ENCODE results near the gene IER3. TPM values are rescaled to one million over a fixed set of nuclear protein-coding genes. Genes with fewer than 3 reads are reported as not detected.
"Not testable (repeated sequence)": the region's sequence is repeated elsewhere in the genome, so short reads cannot be mapped to it uniquely, and the experiment has no call there.

The IER3 gene
- total RNA-seq, 5 donors from 2014 or later (not counting 1 experiment from before 2014, with no cell fraction given): 8.9 to 30.8 (median 12.4) TPM

DNA sequence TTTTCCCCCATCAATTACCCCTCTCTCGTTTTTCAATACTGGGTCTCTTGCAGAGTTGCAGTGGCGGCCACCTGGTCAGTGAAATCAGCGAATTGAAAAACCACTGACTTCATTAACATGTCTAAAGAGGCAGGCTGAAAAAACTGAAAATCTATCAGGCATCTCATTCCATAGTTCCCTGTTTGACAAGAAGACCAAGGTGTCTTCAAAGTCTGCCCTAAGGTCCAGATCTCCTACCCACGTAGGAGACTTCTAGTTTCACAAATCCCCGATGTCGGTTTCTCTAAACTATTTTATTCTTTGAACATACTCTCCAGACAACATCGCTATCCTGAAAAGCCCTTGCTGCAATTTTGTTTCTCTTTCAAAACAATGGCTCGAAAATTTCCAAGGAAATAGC is 25.0 kb downstream of the IER3 start:
- no peaks in the 10 kb centered on the region for H3K27me3 Mint-ChIP-seq
- H3K9me3 Mint-ChIP-seq: no peaks in the 10 kb centered on the region
- Histone ChIP-seq H3K9me3 (no peaks in the 10 kb centered on the region), H3K4me3 (ENCODE audit: control insufficient read depth in 1 of 2, extremely low read depth in 1 of 2, low read length in 1 of 2) (peak overlapping the region; percentile 94 to 99), H3K36me3 (ENCODE audit: control insufficient read depth in 2 of 2, extremely low read depth in 1 of 2, insufficient read depth in 1 of 2, low read length in 1 of 2) (peaks cover 4 to 25% of the 10 kb centered on the region in 2 donors), H3K27me3 (replicated peaks in 1 of 2; ENCODE audit: control insufficient read depth in 2 of 2, extremely low read depth in 1 of 2, insufficient read depth in 2 of 2, low read length in 1 of 2) (no peaks in the 10 kb centered on the region), H3K27ac (ENCODE audit: low read length) (peak overlapping the region; percentile 39), H3K4me1 (ENCODE audit: control insufficient read depth in 1 of 2, extremely low read depth in 1 of 2, insufficient read depth in 2 of 2, low read length in 2 of 2) (peaks cover 19 to 56% of the 10 kb centered on the region in 2 experiments)
- CTCF ChIA-PET: interaction anchor here in 1 of 2 donors (9.1 kb wide), 1 partner anchor 40 kb away, joined by 254 read pairs; no protein-coding TSS in a partner anchor
- whole genome bisulfite sequencing (ENCODE audit: insufficient coverage): 44% methylated on average over 4 of the region's 8 CpGs
- DNase-seq (no peak), ATAC-seq (replicated peaks in 1 of 4) (no peak)
- peaks cover 65 to 71% (median 69%) of the 10 kb centered on the region in 3 donors for H3K4me1 Mint-ChIP-seq
- POLR2A ChIA-PET: no interaction called here
- H3K27ac Mint-ChIP-seq: peak overlapping the region; percentile 91 to 95
- peak overlapping the region; percentile 95 to 99 (median 99) for H3K4me3 Mint-ChIP-seq
- H3K36me3 Mint-ChIP-seq: peaks cover 30% of the 10 kb centered on the region

DNA sequence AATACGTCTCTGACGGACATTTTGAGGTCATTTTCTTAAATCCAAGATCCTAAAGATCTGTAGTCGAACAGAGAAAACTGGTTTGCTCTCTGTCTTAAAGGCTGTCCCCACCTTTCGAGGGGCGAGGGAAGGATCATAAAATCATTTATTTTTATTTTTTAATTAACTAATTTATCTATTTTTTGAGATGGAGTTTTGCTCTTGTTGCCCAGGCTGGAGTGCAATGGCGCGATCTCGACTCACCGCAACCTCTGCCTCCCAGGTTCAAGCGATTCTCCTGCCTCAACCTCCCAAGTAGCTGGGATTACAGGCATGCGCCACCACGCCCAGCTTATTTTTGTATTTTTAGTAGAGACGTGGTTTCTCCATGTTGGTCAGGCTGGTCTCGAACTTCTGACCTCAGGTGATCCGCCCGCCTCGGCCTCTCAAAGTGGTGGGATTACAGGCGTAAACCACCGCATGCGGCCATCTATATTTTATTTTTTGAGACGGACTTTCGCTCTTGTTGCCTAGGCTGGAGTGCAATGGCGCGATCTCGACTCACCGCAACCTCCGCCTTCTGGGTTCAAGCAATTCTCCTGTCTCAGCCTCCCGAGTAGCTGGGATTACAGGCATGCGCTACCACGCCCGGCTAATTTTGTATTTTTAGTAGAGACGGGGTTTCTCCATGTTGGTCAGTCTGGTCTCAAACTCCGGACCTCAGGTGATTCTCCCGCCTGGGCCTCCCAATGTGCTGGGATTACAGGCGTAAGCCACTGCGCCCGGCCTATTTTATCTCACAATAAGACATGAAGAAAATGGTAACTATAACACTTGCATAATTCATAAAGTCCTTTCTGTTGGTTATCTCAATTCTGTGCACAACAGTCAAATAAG is 26.3 kb downstream of the IER3 start:
- DNase-seq; H3K27me3 ChIP-seq (replicated peaks in 1 of 2; ENCODE audit: control insufficient read depth in 2 of 2, extremely low read depth in 1 of 2, insufficient read depth in 2 of 2, low read length in 1 of 2); H3K27me3 Mint-ChIP-seq; H3K9me3 Mint-ChIP-seq; H3K9me3 ChIP-seq; ATAC-seq (replicated peaks in 1 of 4): not testable (repeated sequence)
- Mint-ChIP-seq H3K36me3 (peaks cover 28% of the 10 kb centered on the region), H3K4me1 (peaks cover 53 to 63% (median 56%) of the 10 kb centered on the region in 3 donors), H3K27ac (peak overlapping the region; percentile 99), H3K4me3 (peak overlapping the region; percentile 95 to 99 (median 97))
- WGBS (ENCODE audit: insufficient coverage): 95% methylated on average over 3 of the region's 37 CpGs
- peak overlapping the region; percentile 67 to 71 for H3K4me3 ChIP-seq (ENCODE audit: control insufficient read depth in 1 of 2, extremely low read depth in 1 of 2, low read length in 1 of 2)
- H3K36me3 ChIP-seq (ENCODE audit: control insufficient read depth in 2 of 2, extremely low read depth in 1 of 2, insufficient read depth in 1 of 2, low read length in 1 of 2): peaks cover 4 to 24% of the 10 kb centered on the region in 2 donors
- CTCF ChIA-PET: interaction anchor here (0.7 to 9.1 kb wide), 5 partner anchors 13 to 103 kb away, joined by 3 to 254 read pairs (median 4); no protein-coding TSS in a partner anchor
- POLR2A ChIA-PET: interaction anchor here (0.6 to 1.2 kb wide), 4 partner anchors 39 to 103 kb away, joined by 3 to 14 read pairs (median 4); no protein-coding TSS in a partner anchor
- H3K27ac ChIP-seq (ENCODE audit: low read length): peak overlapping the region; percentile 55
- H3K4me1 ChIP-seq (ENCODE audit: control insufficient read depth in 1 of 2, extremely low read depth in 1 of 2, insufficient read depth in 2 of 2, low read length in 2 of 2): peaks cover 19 to 45% of the 10 kb centered on the region in 2 experiments

DNA sequence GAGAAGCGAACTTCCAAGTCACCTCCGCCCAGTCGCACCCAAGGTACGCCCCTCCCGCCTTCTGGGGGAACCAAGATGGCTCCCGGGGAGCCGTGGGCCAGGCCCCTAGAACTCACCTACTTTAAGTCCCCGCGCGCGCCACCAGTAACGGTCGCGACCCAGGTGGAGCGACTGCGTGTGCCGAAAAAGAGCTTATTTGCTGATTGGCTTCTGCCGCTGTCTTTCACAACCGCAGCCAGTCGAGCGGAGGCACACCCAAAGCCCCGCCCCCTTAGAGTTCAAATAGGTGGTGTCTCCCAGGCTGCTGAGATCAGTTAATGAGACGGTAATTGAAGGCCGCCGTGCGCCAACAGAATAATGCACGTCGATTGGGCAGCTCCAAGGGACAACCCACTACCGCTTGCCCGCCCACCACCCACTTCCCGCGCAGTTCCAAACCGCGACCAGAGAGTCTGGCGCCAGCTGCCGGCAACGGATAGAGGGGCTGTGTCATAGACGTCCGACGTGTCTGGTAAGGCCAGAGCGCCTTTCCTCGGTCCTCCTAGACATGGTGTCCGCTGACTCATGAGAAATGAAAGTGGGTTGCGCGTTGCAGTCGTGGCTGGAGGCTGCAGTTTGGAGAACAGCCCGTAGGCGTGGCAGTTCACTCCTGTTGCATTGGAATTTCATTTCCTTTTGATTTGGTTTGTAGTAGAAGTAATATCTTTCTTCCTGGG is 27.1 kb downstream of the IER3 start, which contains the start of gene MDC1:
Gene MDC1 (minus strand): TSS at position 153 of the 716 bp plus-strand sequence. CDS start 2,106 bp downstream, outside the sequence.
- ChIA-PET CTCF (interaction anchor here (0.6 to 9.1 kb wide), 9 partner anchors 14 to 824 kb away, joined by 3 to 254 read pairs (median 3); partner anchors contain the start of gene DHX16 (in 1 of the 2)), POLR2A (interaction anchor here (0.6 to 1.2 kb wide), 9 partner anchors 29 to 185 kb away, joined by 3 to 14 read pairs (median 3); no protein-coding TSS in a partner anchor)
- Mint-ChIP-seq H3K4me3 (peak within 1 kb of the TSS; percentile 95 to 98 (median 97)), H3K27me3 (no peaks in the 10 kb centered on the region), H3K36me3 (peaks cover 29% of the 10 kb centered on the region), H3K27ac (peak within 1 kb of the TSS; percentile 99), H3K4me1 (peaks cover 51 to 63% (median 53%) of the 10 kb centered on the region in 3 donors), H3K9me3 (no peaks in the 10 kb centered on the region)
- DNase-seq (peak; percentile 92 to 100 (median 99)), ATAC-seq (replicated peaks in 1 of 4) (peak; percentile 75 to 78 (median 77))
- H3K27ac ChIP-seq (ENCODE audit: low read length): peak within 1 kb of the TSS; percentile 93
- WGBS (ENCODE audit: insufficient coverage): under 1% methylated on average over 46 of the region's 48 CpGs
- H3K36me3 ChIP-seq (ENCODE audit: control insufficient read depth in 2 of 2, extremely low read depth in 1 of 2, insufficient read depth in 1 of 2, low read length in 1 of 2): peaks cover under 1 to 24% of the 10 kb centered on the region in 2 donors
- H3K4me3 ChIP-seq (ENCODE audit: control insufficient read depth in 1 of 2, extremely low read depth in 1 of 2, low read length in 1 of 2): peak within 1 kb of the TSS; percentile 69 to 71
- H3K9me3 ChIP-seq: no peaks in the 10 kb centered on the region
- H3K4me1 ChIP-seq (ENCODE audit: control insufficient read depth in 1 of 2, extremely low read depth in 1 of 2, insufficient read depth in 2 of 2, low read length in 2 of 2): peaks cover 17 to 38% of the 10 kb centered on the region in 2 experiments
- no peaks in the 10 kb centered on the region for H3K27me3 ChIP-seq (replicated peaks in 1 of 2; ENCODE audit: control insufficient read depth in 2 of 2, extremely low read depth in 1 of 2, insufficient read depth in 2 of 2, low read length in 1 of 2)

DNA sequence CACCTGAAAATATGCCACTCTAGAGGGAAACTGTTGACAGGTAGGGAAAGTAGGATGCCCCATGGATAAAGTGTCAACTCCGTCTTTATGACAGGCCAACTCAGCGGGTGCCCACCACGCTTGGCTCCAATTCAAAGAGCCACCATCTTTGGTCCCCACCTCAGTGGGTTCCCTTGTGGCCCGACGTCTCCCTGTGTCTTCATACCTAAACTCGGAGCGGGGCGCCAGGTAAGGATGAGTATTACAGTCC is 27.5 kb downstream of the IER3 start:
- no peak for ATAC-seq (replicated peaks in 1 of 4)
- POLR2A ChIA-PET: interaction anchor here in 1 of 2 donors (0.7 to 1.2 kb wide), 6 partner anchors 28 to 184 kb away, joined by 3 to 14 read pairs (median 4); no protein-coding TSS in a partner anchor
- H3K9me3 Mint-ChIP-seq: no peaks in the 10 kb centered on the region

DNA sequence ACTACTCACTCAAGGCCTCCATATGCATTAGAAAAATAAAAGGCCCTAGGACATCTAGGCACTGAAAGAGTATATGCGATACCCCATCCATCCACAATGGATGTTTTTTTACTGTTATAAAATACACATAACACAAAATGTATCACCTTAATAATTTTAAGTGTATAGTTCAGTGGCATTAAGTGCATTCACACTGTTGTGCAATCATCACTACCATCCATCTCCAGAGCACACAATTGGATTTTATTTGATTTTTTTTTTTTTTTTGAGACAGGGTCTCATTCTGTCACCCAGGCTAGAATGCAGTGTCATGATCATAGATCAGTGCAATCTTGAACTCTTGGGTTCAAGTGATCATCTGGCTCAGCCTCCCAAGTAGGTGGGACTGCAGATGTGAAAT is 30.1 kb downstream of the IER3 start:
- Histone ChIP-seq H3K27me3 (replicated peaks in 1 of 2; ENCODE audit: control insufficient read depth in 2 of 2, extremely low read depth in 1 of 2, insufficient read depth in 2 of 2, low read length in 1 of 2) (no peaks in the 10 kb centered on the region), H3K27ac (ENCODE audit: low read length) (no peak overlapping the region), H3K4me3 (ENCODE audit: control insufficient read depth in 1 of 2, extremely low read depth in 1 of 2, low read length in 1 of 2) (no peak overlapping the region), H3K9me3 (no peaks in the 10 kb centered on the region), H3K36me3 (ENCODE audit: control insufficient read depth in 2 of 2, extremely low read depth in 1 of 2, insufficient read depth in 1 of 2, low read length in 1 of 2) (peaks cover 0 to 45% of the 10 kb centered on the region in 2 donors), H3K4me1 (ENCODE audit: control insufficient read depth in 1 of 2, extremely low read depth in 1 of 2, insufficient read depth in 2 of 2, low read length in 2 of 2) (peaks cover 6 to 30% of the 10 kb centered on the region in 2 experiments)
- WGBS (ENCODE audit: insufficient coverage): no CpG with 5 or more reads among the region's 1 CpG
- ATAC-seq (replicated peaks in 1 of 4) (no peak), DNase-seq (no peak)
- H3K4me1 Mint-ChIP-seq: peaks cover 44 to 56% (median 47%) of the 10 kb centered on the region in 3 donors
- H3K27ac Mint-ChIP-seq: no peak overlapping the region
- no peak overlapping the region for H3K4me3 Mint-ChIP-seq
- peaks cover 48% of the 10 kb centered on the region for H3K36me3 Mint-ChIP-seq
- H3K27me3 Mint-ChIP-seq: no peaks in the 10 kb centered on the region
- POLR2A ChIA-PET: no interaction called here
- CTCF ChIA-PET: no interaction called here
- no peaks in the 10 kb centered on the region for H3K9me3 Mint-ChIP-seq

More for the DNA sequence above, 27.5 kb downstream of the IER3 start:
- DNase-seq: no peak
- Mint-ChIP-seq H3K27me3 (no peaks in the 10 kb centered on the region), H3K4me3 (peak overlapping the region; percentile 95 to 98 (median 97)), H3K27ac (peak overlapping the region; percentile 99), H3K36me3 (peaks cover 34% of the 10 kb centered on the region), H3K4me1 (peaks cover 53 to 63% (median 54%) of the 10 kb centered on the region in 3 donors)
- Histone ChIP-seq H3K4me1 (ENCODE audit: control insufficient read depth in 1 of 2, extremely low read depth in 1 of 2, insufficient read depth in 2 of 2, low read length in 2 of 2) (peaks cover 14 to 38% of the 10 kb centered on the region in 2 experiments), H3K36me3 (ENCODE audit: control insufficient read depth in 2 of 2, extremely low read depth in 1 of 2, insufficient read depth in 1 of 2, low read length in 1 of 2) (peaks cover 0 to 27% of the 10 kb centered on the region in 2 donors), H3K9me3 (no peaks in the 10 kb centered on the region), H3K4me3 (ENCODE audit: control insufficient read depth in 1 of 2, extremely low read depth in 1 of 2, low read length in 1 of 2) (peak overlapping the region; percentile 69 to 71), H3K27ac (ENCODE audit: low read length) (peak overlapping the region; percentile 93), H3K27me3 (replicated peaks in 1 of 2; ENCODE audit: control insufficient read depth in 2 of 2, extremely low read depth in 1 of 2, insufficient read depth in 2 of 2, low read length in 1 of 2) (no peaks in the 10 kb centered on the region)
- CTCF ChIA-PET: interaction anchor here (0.6 to 9.1 kb wide), 9 partner anchors 14 to 824 kb away, joined by 3 to 254 read pairs (median 3); partner anchors contain the start of gene DHX16 (in 1 of the 2)
- 7% methylated on average over 5 of the region's 8 CpGs for WGBS (ENCODE audit: insufficient coverage)
